ENCODE results near the gene LYPD4. TPM values are rescaled to one million over a fixed set of nuclear protein-coding genes. Genes with fewer than 3 reads are reported as not detected.
"Not testable (repeated sequence)": the region's sequence is repeated elsewhere in the genome, so short reads cannot be mapped to it uniquely, and the experiment has no call there.

LYPD4 gene, protein sequence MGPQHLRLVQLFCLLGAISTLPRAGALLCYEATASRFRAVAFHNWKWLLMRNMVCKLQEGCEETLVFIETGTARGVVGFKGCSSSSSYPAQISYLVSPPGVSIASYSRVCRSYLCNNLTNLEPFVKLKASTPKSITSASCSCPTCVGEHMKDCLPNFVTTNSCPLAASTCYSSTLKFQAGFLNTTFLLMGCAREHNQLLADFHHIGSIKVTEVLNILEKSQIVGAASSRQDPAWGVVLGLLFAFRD
- not detected for total RNA-seq

DNA sequence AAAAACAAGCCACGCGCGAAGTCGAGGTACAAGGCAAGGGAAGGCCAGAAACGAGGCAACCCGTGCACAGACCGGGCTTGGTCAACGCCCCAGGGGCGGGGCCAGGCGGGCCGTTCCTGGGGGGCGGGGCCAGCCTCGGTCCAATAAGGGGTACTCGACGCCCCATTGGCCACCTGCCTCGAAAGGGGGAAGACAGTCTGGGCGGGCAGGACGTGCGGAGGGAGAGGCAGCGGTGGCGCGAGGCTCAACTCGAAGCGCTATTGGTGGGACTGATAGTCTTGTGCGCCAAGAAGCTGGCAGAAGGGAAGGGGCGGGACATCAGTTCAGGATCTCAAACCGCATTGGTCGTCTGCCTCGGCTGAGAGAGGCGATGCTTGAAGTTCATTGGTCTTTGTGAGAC lies at the start of gene LYPD4:
LYPD4 (minus strand) TSS at position 83 of the 400 bp plus-strand sequence. CDS start 5,398 bp downstream, outside the sequence.
- no peak for DNase-seq

DNA sequence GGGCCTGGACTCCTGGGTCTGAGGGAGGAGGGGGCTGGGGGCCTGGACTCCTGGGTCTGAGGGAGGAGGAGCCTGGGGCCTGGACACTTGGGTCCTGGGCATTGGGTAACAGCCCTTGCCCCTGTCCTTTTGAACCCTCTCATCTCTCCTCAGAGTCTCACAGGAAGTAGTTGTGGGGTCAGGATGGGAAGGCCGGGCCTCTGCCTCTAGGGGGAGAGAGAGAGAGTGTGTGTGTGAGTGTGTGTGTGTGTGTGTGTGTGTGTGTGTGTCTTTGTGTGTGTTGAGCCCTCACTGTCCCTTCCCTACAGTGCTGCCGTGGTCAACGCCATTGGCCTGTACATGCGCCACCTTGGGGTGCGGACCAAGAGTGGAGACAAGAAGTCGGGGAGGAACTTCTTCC lies 49.4 kb upstream of the LYPD4 start:
- DNase-seq, result no peak

DNA sequence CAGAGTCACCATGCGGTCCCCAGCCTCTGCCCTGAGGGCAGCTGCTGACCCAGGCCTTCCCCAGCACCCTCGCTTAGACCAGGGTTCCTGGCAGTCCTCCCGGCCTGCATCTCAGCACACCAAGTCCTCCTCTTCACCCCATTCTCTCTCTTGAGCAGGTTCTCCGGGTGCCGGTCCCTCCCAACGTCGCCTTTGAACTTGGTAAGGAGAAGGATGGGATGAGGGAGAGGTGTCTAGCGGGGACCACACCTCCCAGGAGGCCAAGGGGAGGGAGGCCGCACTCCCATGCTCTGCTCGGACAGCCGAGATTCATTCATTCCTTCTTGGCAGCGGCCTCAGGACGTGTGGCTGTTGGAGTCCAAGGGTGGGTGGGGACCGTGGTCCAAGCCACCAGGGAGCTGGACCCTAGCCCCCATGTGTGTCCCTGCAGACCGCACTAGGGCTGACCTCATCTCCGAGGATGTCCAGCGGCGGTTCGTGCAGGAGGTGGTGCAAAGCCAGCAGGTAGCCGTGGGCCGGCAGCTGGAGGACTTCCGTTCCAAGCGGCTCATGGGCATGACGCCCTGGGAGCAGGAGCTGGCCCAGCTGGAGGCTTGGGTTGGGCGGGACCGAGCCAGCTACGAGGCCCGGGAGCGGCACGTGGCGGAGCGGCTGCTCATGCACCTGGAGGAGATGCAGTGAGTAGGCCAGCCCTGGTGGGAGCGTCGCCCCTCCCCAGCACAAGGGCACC lies 47.9 kb upstream of the LYPD4 start:
- no peak for DNase-seq

DNA sequence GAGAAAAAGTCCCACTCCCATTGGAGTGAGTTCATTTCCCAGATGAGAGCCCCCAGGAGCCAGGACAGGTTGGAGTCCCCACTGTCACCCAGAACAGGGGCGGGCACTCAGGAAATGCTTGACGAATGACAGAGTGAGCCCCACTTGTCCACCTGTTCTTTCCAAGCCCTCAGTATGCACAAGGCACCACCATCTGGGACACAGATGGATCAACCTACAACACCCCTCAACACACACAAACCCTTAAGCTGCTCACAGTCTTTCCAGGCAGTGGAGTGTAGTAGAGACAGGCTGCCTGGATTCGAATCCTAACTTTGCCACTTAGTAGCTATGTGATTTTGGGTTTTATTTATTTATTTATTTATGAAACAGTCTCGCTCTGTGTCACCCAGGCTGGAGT lies 46.5 kb upstream of the LYPD4 start:
- DNase-seq, result no peak

DNA sequence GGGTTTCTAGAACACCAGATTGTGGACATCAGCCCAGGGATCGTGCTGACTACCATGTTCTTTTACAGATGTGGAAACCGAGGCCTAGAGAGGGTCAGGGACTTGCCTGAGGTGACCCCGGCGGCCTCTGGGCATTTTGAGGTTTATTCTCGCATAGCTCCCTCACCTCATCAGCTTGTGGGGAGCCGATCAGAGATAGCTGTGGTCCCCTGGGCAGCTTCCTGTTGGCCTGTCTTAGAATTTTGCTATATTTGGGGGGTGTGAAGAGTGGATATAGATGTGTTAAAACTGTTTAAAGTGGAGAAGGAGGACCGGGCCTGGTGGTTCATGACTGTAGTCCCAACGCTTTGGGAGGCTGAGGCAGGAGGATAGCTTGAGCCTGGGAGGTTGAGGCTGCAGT lies 45.4 kb upstream of the LYPD4 start:
- DNase-seq, result no peak

DNA sequence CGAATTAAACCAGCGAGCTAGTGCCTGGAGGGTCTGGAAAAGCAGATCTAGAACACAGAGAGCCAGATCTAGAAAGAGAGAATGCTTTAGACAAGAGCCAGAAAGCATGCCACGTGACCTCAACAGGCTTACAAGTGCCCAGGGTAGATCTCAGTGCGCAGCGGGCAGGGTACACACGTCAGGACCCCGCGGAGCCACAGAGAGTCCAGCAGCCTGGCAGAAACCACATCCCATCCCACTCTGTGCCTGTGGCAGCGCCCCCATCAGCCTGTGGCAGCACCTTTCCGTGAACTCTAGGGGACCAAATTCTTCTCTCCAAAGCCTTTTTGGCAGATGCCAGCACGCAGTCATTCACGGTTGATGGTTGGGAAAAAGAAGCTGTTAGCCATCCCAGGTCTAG lies 44.4 kb upstream of the LYPD4 start:
- DNase-seq, result no peak

DNA sequence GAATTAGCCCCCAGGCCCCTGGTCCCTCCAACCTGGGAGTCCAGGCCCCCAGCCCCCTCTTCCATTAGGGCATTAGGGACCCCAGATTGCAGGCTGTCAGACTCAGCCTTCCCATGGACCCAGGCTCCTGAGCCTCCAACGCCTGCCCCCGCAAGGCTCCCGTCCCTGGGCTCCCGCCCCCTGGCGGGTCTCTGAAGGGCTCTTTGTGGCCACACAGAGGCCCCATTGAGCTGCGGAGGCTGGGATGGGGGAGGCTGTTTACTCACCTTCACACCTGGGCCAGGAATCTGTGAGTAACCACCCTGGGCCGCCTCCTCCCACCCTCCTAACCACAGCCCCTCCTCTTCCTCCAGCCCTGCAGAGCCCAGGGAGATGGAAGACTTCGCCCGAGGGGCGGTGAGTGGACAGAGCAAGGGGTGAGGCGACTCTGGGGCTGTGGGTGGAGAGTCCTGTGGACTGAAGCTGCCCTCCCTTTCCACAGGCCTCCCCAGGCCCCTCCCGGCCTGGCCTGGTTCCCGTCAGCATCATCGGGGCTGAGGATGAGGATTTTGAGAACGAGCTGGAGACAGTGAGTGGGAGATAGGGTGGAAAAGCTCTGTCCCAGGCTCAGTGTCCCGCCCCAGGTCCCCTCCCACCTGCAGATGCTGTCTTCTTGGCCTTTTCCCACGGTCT lies 43.4 kb upstream of the LYPD4 start:
- DNase-seq, result no peak

DNA sequence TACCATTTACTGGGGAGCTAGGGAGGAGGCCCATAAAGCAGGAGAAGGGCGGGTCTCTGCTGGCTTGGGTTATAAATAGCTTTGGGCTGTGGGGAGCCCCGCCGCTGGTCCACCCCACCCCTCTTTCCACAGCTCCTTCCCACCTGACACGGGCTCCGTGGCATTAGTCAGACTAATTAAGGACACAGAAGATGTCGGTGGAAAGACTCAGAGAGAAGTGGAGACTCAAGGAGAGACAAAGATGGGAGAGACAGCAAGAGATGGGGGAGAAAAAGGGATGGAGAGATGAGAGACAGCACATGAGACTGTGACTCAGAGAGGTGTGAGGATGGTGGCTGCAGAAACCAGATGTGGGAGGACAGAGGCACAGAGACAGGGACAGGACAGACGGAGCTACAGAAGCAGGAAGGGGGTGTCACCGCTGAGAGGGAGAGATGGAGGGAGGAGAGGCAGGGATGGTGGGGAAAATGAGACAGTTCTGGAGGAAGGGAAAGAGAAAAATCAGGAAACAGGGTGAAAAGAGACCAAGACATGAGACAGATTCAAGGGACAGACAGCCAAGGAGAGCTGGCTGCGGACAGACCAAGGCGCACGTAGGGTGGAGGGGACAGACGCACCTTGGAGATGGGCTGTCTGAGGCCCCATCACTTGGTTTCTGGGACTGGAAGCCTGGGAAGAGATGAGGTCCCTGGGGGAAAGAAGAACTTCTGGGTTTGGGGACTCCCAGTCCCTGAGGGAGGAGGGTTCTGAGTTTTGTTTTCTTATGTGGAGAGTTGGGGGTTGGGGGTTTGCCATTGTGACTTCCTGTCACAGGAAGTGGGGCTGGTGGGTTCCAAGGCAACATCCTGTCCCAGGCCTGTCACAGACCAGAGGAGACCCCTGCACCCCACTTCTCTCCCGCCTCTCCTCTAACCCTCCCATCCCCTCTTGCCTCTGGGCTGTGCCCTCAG lies 42.6 kb upstream of the LYPD4 start:
- no peak for DNase-seq

DNA sequence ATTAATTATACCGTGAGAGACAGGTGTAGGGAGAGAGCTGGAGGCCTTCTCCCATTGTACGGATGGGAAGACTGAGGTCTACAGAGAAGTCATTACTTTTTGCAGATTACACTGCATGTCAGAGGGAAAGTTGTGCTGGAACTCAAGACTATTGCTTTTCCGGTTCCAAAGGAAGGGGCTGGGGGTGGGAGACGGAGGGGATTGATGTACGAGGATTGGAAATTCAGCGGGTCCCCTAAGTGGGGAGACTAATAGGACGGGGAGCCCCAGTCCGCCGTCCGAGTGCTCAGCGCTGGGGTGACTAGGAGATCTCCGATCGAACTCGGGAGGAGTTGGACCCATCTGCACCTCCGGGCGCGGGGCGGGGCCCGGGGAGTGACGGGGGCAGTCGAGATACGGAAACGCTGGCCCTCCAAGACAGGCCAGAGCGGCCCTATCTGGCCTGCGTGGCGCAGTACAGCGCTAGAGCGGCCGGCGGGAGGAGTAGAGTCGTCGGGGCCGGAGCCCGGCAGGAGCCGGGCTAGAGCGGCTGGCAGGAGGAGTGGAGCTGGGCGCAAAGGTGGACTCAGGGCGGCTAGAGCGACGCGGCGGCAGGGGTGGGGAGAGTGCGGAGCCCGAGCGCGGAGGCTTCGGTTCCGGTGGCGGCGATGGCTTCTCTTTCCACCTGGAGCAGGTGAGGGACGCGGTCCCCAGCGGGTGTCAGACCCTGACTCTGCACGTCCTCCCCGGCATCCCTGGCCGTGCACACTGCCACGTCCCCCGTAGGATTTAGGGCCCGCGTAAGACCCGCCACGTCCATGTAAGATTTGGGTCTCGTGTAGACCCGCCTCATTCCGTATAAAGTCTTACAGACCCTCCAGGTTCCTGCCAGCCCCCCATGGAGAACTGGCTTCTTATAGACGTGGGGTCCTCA lies 39.6 kb upstream of the LYPD4 start:
- peak; percentile 91 for DNase-seq

DNA sequence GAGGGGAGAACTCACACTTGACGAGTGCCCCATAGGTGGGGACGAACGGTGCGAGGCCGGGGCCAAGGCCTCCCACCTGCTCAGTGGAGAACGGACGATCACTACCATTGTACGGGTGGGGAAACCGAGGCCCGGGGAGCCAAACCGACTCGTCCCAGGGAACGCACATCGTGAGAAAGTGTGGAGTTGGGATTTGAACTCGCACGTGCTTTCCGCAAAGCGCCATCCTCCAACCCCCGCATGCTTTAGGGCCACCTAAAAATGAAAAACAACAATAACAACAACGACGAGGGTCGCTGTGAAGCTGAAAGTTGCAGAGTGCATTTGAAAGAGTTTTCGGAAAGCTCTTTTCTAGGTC lies 39.0 kb upstream of the LYPD4 start:
- no peak for DNase-seq

DNA sequence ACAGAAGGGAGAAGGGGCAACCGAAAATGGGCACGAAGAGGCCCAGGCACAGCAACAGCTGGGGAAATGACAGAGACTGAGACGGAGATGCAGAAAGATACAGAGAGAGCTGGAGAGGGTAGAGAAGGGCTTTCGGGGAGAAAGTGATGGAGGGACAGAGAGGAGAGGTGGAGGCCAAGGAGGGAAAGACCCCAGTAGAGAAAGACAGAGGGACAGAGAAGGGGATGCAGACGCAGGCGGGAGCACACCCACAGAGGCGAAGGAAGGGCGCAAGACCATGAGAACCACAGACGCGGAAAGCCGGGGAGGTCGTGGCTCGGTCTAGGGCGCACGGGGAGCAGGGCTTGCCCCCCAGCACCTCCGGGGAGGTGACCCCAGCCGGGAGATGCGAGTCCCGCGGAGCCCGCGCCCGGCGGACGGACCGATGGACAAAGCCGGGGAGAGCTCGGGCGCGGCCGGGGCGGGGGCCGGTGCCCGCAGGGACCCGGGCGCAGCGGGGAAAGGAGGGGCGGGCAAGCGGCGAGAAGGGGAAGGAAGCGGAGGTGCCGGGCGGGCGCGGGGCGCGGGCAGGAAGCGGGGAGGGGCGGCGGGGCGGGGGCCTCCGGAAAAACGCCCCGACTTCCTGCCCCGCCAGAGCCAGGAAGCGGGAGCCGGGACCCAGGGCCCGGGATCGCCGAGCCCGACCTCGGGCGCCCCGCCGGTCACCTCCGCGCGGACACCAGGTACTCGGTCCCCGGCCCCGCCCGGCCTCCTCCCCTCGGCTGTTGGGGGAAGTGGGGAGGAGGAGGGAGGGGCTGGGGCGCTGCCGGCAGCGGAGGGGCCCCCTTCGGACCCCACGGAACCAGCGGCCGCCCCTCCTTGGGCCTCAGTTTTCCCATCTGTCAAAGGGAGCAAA lies 38.3 kb upstream of the LYPD4 start, which contains the start of gene ARHGEF1:
ARHGEF1 (plus strand) TSS at position 617 of the 895 bp plus-strand sequence. CDS start 4,899 bp downstream, outside the sequence.
- DNase-seq, result no peak

DNA sequence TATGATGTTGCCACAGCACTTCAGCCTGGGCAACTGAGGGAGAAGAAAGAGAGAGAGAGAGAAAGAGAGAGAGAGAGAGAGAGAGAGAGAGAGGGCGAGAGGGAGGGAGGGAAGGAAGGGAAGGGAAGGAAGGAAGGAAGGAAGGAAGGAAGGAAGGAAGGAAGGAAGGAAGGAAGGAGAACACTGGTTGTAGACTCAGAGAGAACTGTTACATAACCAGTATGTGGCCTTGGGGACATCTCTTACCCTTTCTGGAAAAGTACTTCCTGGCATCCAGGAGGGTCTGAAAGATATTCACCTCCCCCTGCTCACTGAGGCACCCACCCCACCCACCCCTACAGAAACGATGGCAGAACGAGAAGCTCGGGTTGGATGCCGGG lies 35.8 kb upstream of the LYPD4 start:
- no peak for DNase-seq

DNA sequence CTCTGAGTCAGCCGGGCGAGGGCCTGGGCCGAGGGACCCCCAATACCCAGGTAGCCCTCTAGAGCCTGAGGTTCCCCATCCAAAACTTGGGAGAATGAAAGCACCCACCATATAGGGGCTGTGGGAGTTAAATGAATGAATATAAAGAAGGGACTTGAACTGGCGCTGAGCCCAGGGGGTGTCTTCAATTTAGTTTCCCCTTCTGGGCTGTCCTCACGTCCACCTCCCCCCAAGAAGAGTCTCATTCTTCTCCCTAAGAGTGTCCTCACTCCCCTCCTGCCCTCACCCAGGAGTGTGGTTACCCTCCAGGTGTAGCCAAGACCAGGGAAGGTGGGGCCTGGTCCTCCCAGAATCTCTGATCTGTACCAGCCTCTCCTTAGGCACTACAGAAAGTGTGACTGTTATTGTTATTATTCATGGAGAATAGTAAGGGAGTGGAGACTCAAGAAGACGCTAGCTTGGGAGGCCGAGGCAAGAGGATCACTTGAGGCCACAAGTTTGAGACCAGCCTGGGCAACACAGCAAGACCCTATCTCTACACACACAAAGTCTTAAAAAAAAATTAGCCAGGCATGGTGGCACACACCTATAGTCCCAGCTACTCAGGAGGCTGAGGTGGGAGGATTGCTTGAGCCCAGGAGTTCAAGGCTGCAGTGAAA lies 35.3 kb upstream of the LYPD4 start:
- no peak for DNase-seq

DNA sequence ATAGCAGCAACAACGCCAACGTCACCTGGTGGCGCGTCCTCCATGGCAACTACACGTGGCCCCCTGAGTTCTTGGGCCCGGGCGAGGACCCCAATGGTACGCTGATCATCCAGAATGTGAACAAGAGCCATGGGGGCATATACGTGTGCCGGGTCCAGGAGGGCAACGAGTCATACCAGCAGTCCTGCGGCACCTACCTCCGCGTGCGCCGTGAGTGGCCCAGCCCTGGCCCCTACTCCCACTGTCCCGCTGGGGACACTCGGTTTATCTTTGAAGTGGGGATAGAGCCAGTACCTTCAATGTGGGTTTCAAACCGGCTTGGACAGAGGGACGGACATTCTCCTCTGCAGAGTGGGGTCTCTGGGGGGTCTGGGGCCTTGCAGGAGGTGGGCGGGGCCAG lies 34.6 kb upstream of the LYPD4 start:
- no peak for DNase-seq

DNA sequence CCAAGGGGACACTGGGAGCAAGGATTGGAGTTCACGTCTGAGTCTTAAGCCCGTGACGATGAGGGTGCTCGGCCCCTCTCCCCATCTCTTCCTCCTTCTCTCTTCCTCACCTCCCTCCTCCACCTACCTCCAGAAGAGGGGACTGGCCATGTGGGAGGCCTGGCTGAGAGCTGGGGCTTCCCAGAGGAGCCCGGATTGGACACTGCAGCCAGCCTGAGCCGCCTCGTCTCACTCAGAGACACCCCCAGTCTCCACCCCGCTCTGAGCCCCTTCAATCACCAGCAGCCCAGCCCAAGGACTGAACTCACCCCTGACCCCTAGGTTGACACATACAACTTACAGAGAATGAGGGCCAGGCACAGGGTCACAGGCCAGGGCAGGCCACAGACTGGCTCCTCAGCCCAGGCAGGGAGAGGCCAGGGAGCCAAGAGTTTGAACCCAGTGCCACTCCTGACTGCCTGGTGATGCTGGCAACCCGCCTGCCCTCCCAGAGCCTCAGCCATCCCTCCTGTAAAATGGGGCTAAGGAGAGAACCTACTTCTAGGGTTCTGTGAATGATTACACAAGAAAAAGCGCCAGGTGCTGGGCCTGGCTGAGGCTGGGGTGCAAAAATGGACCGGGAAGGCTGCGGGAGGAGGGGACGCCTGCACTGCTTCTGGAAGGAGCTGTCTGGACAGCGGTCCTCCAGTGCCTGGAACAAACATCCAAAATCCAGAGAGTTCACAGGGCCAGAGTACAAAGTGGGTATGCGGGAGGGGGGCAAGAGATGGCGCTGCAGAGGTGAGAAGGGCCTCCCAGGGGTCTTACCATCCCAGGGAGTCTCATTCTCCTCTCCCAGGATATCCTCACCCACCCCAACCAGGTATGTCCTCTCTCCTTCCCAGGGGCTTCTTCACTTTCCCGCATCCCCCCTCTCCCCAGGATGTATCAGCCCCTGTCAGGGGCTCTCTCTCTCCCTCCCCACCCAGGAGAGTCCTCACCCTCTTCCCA lies 33.7 kb upstream of the LYPD4 start:
- DNase-seq, result no peak

DNA sequence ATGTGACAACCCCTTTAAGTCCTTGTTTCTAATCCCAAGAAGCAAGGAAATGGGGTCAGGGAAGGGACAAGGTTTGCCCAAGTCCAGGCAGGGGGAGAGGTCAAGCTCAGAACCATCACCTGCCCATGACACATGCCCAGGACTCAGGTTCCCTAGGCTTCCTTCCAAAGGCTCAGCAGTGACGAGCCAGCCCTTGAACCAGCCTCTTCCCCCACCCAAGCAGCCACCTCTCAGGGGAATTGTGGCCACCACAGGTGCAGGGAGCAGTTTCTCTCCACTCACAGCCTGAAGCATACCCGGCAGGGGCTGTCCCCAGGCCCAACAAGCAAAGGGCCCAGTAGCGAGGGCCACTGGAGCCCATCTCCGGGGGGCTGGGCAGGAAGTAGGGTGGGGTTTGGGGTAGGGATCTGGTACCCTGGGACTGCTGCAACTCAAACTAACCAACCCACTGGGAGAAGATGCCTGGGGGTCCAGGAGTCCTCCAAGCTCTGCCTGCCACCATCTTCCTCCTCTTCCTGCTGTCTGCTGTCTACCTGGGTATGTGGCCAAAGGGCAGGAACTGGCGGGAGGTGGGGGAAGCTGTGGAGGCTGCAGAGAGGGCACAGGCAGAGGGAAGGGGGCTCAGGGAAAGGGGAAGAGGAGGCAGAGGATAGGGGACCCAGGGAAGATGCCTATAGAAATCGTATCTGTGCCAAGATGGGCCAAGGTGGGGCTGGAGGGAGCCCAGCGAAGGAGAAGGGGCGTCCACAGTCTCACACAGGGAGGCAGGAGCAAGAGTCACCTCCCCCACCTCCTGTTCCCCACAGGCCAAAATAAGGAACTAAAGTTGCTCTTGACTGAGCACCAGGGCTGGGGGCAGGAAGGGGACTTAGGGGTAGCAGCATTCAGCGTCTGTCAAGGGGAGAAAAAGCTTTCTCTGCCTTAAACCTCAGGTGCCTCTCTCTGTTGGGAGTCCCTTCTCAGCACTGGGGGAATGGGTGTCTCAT lies 32.7 kb upstream of the LYPD4 start, which contains the start of gene CD79A:
CD79A (plus strand) TSS at position 433 of the 986 bp plus-strand sequence; CDS start at position 459, 26 bp downstream.
- DNase-seq, result no peak

DNA sequence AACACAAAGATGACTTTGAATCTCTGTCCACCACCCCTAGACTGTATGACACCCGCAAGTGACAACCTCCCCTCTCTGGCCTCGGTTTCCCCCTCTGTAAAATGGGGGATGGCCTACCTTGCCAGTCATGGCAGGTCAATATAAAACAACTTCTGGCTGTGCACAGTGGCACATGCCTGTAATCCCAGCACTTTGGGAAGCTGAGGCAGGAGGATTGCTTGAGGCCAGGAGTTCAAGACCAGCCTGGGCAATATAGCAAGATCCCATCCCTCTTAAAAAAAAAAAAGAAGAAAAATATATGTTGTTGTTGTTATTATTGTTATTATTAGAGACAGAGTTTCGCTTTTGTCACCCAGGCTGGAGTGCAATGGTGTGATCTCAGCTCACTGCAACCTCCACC lies 31.5 kb upstream of the LYPD4 start:
- not testable (repeated sequence) for DNase-seq

All from skin of body (tissue), 2 donors.